ENCODE measurements around the gene ZBTB2.
"Not testable (repeated sequence)": the region's sequence is repeated elsewhere in the genome, so short reads cannot be mapped to it uniquely, and the experiment has no call there.

The ZBTB2 gene

GRCh38 chr6:151370509-151371078, 20.8 kb downstream of the ZBTB2 start:
- no peak for DNase-seq

GRCh38 chr6:151365233-151365632, 26.1 kb downstream of the ZBTB2 start:
- DNase-seq: no peak

GRCh38 chr6:151359486-151359885, 31.9 kb downstream of the ZBTB2 start:
- no peak for DNase-seq

GRCh38 chr6:151358475-151358874, 32.9 kb downstream of the ZBTB2 start:
- no peak for DNase-seq

GRCh38 chr6:151357758-151358436, 33.5 kb downstream of the ZBTB2 start:
- no peak for DNase-seq

- not testable (repeated sequence) for DNase-seq
Measured at GRCh38 chr6:151356983-151357382, 34.4 kb downstream of the ZBTB2 start.

- DNase-seq: no peak
Measured at GRCh38 chr6:151353795-151354194, 37.6 kb downstream of the ZBTB2 start.

- DNase-seq: no peak
Measured at GRCh38 chr6:151352410-151353396, 38.7 kb downstream of the ZBTB2 start.

GRCh38 chr6:151351731-151352130, 39.6 kb downstream of the ZBTB2 start:
- no peak for DNase-seq

GRCh38 chr6:151351146-151351700, 40.1 kb downstream of the ZBTB2 start:
- no peak for DNase-seq

- DNase-seq: no peak
Measured at GRCh38 chr6:151350442-151351145, 40.8 kb downstream of the ZBTB2 start.

GRCh38 chr6:151349651-151350270, 41.6 kb downstream of the ZBTB2 start:
- no peak for DNase-seq

- not testable (repeated sequence) for DNase-seq
Measured at GRCh38 chr6:151342750-151343149, 48.6 kb downstream of the ZBTB2 start.

GRCh38 chr6:151341476-151342195, 49.7 kb downstream of the ZBTB2 start:
- DNase-seq: no peak

- no peak for DNase-seq
Measured at GRCh38 chr6:151340219-151340978, 51.0 kb downstream of the ZBTB2 start.

GRCh38 chr6:151339369-151339768, 52.0 kb downstream of the ZBTB2 start:
- DNase-seq: no peak

- no peak for DNase-seq
Measured at GRCh38 chr6:151338651-151339200, 52.6 kb downstream of the ZBTB2 start.

- DNase-seq: no peak
Measured at GRCh38 chr6:151335930-151336329, 55.4 kb downstream of the ZBTB2 start.

GRCh38 chr6:151330130-151330696, 61.1 kb downstream of the ZBTB2 start:
- DNase-seq: no peak

- no peak for DNase-seq
Measured at GRCh38 chr6:151327101-151327500, 64.3 kb downstream of the ZBTB2 start.
